Astrocyte (in vitro differentiated cells and primary cell): ENCODE results near the gene APOM. TPM values are rescaled to one million over a fixed set of nuclear protein-coding genes. Genes with fewer than 3 reads are reported as not detected.

Source experiments
- DNase-seq: peaks from one replicate; pipeline ENCODE4 v3.0.0-alpha.2; 2010; ENCODE audit warnings: low read depth
- FAIRE-seq: peaks from 2 replicates; lab custom pipeline; 2011; peaks lifted over from hg19 to GRCh38; lab: Jason Lieb, UNC
- H2AFZ ChIP-seq: 2 replicates; pipeline ENCODE4 v1.6.0; 2012; ENCODE audit warnings: low read depth, low read length, inconsistent platforms
- H3K27ac ChIP-seq: 2 replicates; pipeline ENCODE4 v1.5.1; 2011; ENCODE audit warnings: low read depth, low read length, inconsistent platforms
- H3K27me3 ChIP-seq: 2 replicates; pipeline ENCODE4 v1.6.0; 2011; ENCODE audit warnings: low read length, inconsistent platforms; ENCODE audit not compliant: insufficient read depth
- H3K36me3 ChIP-seq: 2 replicates; pipeline ENCODE4 v1.5.1; 2011; ENCODE audit warnings: low read length, inconsistent platforms; ENCODE audit not compliant: insufficient read depth
- H3K4me1 ChIP-seq: 2 replicates; pipeline ENCODE4 v1.5.1; 2011; ENCODE audit warnings: low read length, inconsistent platforms; ENCODE audit not compliant: insufficient read depth
- H3K4me2 ChIP-seq: 2 replicates; pipeline ENCODE4 v1.6.0; 2012; ENCODE audit warnings: low read length, inconsistent platforms
- H3K4me3 ChIP-seq: 2 replicates; pipeline ENCODE4 v1.5.1; 2011; ENCODE audit warnings: low read depth, mild to moderate bottlenecking, low read length, inconsistent platforms; ENCODE audit not compliant: insufficient read depth
- H3K79me2 ChIP-seq: 2 replicates; pipeline ENCODE4 v1.6.0; 2012; ENCODE audit warnings: mild to moderate bottlenecking, low read length, inconsistent platforms; ENCODE audit not compliant: insufficient read depth
- H3K9ac ChIP-seq: 2 replicates; pipeline ENCODE4 v1.6.0; 2012; ENCODE audit warnings: mild to moderate bottlenecking, low read length, inconsistent platforms
- H3K9me3 ChIP-seq: 2 replicates; pipeline ENCODE4 v1.5.1; 2012; ENCODE audit warnings: low read depth, mild to moderate bottlenecking, low read length, inconsistent platforms; ENCODE audit not compliant: insufficient read depth
- H4K20me1 ChIP-seq: 2 replicates; pipeline ENCODE4 v1.6.0; 2012; ENCODE audit warnings: low read length, inconsistent platforms; ENCODE audit not compliant: insufficient read depth
- H3K27ac Mint-ChIP-seq: one replicate; pipeline ENCODE4 v1.8.0; 2021; ENCODE audit warnings: mild to moderate bottlenecking, mixed read lengths; ENCODE audit not compliant: unreplicated experiment
- H3K27me3 Mint-ChIP-seq: one replicate; pipeline ENCODE4 v1.8.0; 2021; ENCODE audit warnings: low read depth, mixed read lengths; ENCODE audit not compliant: unreplicated experiment
- H3K36me3 Mint-ChIP-seq: one replicate; pipeline ENCODE4 v1.8.0; 2021; ENCODE audit warnings: low read depth, mixed read lengths; ENCODE audit not compliant: unreplicated experiment
- H3K4me1 Mint-ChIP-seq: one replicate; pipeline ENCODE4 v1.8.0; 2021; ENCODE audit warnings: low read depth, mixed read lengths; ENCODE audit not compliant: unreplicated experiment
- H3K4me3 Mint-ChIP-seq: one replicate; pipeline ENCODE4 v1.8.0; 2021; ENCODE audit warnings: mild to moderate bottlenecking, moderate library complexity, mixed read lengths; ENCODE audit not compliant: unreplicated experiment
- H3K9me3 Mint-ChIP-seq: one replicate; pipeline ENCODE4 v1.8.0; 2021; ENCODE audit warnings: mild to moderate bottlenecking, mixed read lengths; ENCODE audit not compliant: unreplicated experiment
- EZH2 ChIP-seq: IDR thresholded peaks from 2 replicates; pipeline ENCODE4 v1.6.1; 2012; ENCODE audit warnings: mild to moderate bottlenecking, low read length, inconsistent platforms; ENCODE audit not compliant: insufficient read depth
- total RNA-seq: library from RNA; stranded (reverse); gene quantifications from 2 replicates; pipeline ENCODE4 v1.2.1, GENCODE V29; 2021
- TF ChIP-seq, protein P1 (sequence below): IDR thresholded peaks from 2 replicates; pipeline ENCODE4 v1.5.1; 2011; ENCODE audit warnings: low read depth, mild to moderate bottlenecking, inconsistent platforms, low read length, moderate library complexity; ENCODE audit not compliant: insufficient read depth

The APOM gene
- total RNA-seq, 1 donor from 2014 or later, result 0.89 TPM

DNA sequence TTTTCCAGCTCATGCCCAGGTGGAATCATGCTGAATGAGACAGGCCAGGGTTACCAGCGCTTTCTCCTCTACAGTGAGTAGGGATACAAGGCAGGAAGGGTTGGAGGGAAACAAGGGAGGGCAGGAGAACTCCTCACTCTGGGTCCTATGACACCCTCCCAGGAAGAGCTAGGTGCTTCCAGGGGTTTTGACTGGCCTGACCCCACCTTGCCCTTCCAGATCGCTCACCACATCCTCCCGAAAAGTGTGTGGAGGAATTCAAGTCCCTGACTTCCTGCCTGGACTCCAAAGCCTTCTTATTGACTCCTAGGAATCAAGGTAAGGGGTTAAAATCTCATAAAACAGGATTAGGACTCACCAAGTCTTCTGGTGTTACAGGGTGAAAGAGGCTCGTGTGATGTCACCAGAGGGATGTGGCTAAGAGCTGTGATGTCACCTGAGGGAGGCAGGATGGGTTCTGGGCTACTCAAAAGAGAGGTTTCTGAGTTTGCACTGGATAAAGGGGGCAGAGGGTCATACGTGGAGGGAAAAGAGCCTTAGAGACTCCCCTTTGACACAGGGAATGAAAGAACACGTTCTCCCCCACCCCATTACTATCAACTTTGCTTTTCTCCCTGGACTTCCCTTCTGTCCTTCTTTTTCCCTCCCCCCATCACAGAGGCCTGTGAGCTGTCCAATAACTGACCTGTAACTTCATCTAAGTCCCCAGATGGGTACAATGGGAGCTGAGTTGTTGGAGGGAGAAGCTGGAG is 1.9 kb downstream of the APOM start:
- Mint-ChIP-seq H3K4me3 (peak overlapping the region; percentile 79), H3K9me3 (no peaks in the 10 kb centered on the region), H3K27ac (no peak overlapping the region), H3K36me3 (peaks cover 23% of the 10 kb centered on the region), H3K27me3 (no peaks in the 10 kb centered on the region), H3K4me1 (peaks cover 14% of the 10 kb centered on the region)
- Histone ChIP-seq H3K27me3 (no peaks in the 10 kb centered on the region), H2AFZ (no peak overlapping the region), H3K4me1 (peaks cover 35% of the 10 kb centered on the region), H3K4me2 (peak overlapping the region; percentile 99), H3K4me3 (no peak overlapping the region), H3K36me3 (peaks cover 5% of the 10 kb centered on the region), H3K79me2 (peaks cover 73% of the 10 kb centered on the region), H4K20me1 (peaks cover 32% of the 10 kb centered on the region), H3K9ac (no peak overlapping the region), H3K27ac (no peak overlapping the region), H3K9me3 (no peaks in the 10 kb centered on the region)
- DNase-seq (no peak), FAIRE-seq (no peak)
- TF ChIP-seq EZH2, result no peak
- TF ChIP-seq, protein P1, sequence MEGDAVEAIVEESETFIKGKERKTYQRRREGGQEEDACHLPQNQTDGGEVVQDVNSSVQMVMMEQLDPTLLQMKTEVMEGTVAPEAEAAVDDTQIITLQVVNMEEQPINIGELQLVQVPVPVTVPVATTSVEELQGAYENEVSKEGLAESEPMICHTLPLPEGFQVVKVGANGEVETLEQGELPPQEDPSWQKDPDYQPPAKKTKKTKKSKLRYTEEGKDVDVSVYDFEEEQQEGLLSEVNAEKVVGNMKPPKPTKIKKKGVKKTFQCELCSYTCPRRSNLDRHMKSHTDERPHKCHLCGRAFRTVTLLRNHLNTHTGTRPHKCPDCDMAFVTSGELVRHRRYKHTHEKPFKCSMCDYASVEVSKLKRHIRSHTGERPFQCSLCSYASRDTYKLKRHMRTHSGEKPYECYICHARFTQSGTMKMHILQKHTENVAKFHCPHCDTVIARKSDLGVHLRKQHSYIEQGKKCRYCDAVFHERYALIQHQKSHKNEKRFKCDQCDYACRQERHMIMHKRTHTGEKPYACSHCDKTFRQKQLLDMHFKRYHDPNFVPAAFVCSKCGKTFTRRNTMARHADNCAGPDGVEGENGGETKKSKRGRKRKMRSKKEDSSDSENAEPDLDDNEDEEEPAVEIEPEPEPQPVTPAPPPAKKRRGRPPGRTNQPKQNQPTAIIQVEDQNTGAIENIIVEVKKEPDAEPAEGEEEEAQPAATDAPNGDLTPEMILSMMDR, result no peak

DNA sequence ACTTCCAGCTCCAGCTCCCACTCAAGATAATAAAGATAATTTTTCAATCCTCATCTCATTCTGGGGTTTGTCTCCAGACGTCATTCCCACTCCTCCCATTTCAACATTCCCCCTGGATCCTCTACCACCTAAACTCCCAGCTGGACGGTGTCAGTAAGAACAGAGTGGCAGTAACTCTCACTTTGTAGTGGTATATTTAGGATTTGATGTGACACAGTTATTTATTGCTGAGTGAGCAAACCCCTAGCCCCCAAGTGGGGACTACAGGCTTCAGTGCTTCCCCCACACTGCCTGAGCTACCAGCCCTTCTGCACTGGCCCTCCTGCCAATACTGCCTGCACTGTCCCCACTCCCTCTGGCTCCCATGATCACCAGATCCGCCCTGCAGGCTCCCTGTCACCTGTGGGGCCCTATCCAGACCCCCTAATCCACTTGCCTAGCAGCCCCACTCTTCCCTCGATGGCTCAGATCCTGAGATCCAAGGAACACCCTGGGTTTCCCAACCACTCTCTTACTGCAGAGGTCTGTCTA is 2.5 kb downstream of the APOM start:
- H3K4me2 ChIP-seq, result peak overlapping the region; percentile 99
- Mint-ChIP-seq H3K36me3 (peaks cover 23% of the 10 kb centered on the region), H3K4me1 (peaks cover 15% of the 10 kb centered on the region), H3K4me3 (peak overlapping the region; percentile 79), H3K27me3 (no peaks in the 10 kb centered on the region), H3K9me3 (no peaks in the 10 kb centered on the region), H3K27ac (no peak overlapping the region)
- no peaks in the 10 kb centered on the region for H3K27me3 ChIP-seq
- no peak overlapping the region for H3K4me3 ChIP-seq
- no peak for FAIRE-seq
- H3K9me3 ChIP-seq, result no peaks in the 10 kb centered on the region
- H3K9ac ChIP-seq, result no peak overlapping the region
- H3K4me1 ChIP-seq, result peaks cover 36% of the 10 kb centered on the region
- peaks cover 78% of the 10 kb centered on the region for H3K79me2 ChIP-seq
- peaks cover 32% of the 10 kb centered on the region for H4K20me1 ChIP-seq
- no peak for DNase-seq
- H3K36me3 ChIP-seq, result peaks cover 5% of the 10 kb centered on the region
- H3K27ac ChIP-seq, result no peak overlapping the region
- TF ChIP-seq, protein P1, result no peak
- no peak for TF ChIP-seq EZH2
- H2AFZ ChIP-seq, result no peak overlapping the region
